ENCODE data around the gene PALD1.
A peak's percentile ranks its signal among the peaks of the same experiment; 100 is the strongest.

Gene PALD1

DNA sequence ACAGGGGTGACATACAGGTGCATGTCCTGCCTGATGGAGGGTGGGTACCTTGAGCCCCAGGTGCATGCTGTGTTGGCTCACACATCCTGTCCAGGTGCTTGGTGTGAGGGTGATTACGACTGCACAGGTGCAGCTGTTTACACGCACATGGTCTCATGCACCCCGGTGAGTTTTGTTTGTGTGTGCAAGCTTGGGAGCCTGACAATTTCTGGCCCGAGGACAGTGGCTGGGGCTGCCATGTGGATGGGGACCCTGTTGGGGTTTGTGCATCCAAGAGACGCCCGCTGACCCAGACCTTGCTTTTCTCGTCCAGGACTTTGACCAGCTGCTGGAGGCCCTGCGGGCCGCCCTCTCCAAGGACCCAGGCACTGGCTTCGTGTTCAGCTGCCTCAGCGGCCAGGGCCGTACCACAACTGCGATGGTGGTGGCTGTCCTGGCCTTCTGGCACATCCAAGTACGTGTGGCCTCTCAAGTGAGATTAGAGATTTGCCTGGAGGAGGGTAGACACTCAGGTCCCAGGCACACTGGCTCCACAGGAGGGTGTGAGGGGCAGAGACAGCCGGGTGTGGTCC lies 62.3 kb downstream of the PALD1 start:
- TF ChIP-seq CTCF (IDR thresholded peaks at IDR 0.05; ENCODE audit: extremely low read depth, insufficient read depth, missing control alignments): no peak
- in situ Hi-C loops (cut with MboI; ENCODE audit: low pct_unique_long_range_greater_than_20kb, low sequenced_read_pairs, unreplicated experiment): no loop called here
- DNase-seq (ENCODE audit: low spot score): no peak

- TF ChIP-seq CTCF (IDR thresholded peaks at IDR 0.05; ENCODE audit: extremely low read depth, insufficient read depth, missing control alignments): no peak
- no peak for DNase-seq (ENCODE audit: low spot score)
- in situ Hi-C loops (cut with MboI; ENCODE audit: low pct_unique_long_range_greater_than_20kb, low sequenced_read_pairs, unreplicated experiment): no loop called here
Observed at GRCh38 chr10:70541736-70542564, 63.4 kb downstream of the PALD1 start.

DNA sequence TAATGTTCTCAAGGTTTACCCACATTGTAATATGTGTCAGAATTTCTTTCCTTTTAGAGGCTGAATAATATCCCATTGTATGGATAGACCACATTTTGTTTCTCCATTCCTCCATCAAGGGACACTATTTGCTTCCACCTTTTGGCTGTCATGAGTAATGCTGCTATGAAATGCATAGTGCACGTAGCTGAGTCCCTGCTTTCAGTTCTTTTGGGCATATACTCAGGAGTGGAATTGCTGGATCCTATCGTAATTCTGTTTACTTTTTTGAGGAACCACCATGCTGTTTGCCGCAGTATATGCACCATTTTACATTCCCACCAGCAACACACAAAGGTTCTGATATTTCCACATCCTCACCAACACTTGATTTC lies 64.0 kb downstream of the PALD1 start:
- in situ Hi-C loops (cut with MboI; ENCODE audit: low pct_unique_long_range_greater_than_20kb, low sequenced_read_pairs, unreplicated experiment): no loop called here
- DNase-seq (ENCODE audit: low spot score): no peak
- TF ChIP-seq CTCF (IDR thresholded peaks at IDR 0.05; ENCODE audit: extremely low read depth, insufficient read depth, missing control alignments): peak; percentile 9

DNA sequence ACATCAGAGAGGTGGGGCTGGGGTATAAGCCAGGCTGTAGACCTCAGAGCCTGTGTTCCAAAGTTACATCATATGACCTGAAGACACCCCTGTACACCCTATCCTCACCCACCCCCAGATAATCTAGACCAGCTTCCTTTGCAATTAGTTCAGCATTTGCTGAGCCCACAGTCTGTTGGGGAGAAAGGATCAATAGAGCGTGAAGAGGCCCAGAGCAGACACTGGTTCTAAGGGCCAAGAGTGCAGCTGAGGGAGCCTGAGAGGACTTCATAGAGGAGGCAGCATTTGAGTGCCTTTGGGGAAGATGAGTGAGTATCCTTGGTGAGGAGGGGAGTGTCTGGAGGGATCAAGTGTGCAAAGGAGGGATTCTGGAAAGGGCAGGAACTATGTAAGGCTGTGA lies 65.3 kb downstream of the PALD1 start:
- DNase-seq (ENCODE audit: low spot score): no peak
- no peak for TF ChIP-seq CTCF (IDR thresholded peaks at IDR 0.05; ENCODE audit: extremely low read depth, insufficient read depth, missing control alignments)
- in situ Hi-C loops (cut with MboI; ENCODE audit: low pct_unique_long_range_greater_than_20kb, low sequenced_read_pairs, unreplicated experiment): no loop called here

DNA sequence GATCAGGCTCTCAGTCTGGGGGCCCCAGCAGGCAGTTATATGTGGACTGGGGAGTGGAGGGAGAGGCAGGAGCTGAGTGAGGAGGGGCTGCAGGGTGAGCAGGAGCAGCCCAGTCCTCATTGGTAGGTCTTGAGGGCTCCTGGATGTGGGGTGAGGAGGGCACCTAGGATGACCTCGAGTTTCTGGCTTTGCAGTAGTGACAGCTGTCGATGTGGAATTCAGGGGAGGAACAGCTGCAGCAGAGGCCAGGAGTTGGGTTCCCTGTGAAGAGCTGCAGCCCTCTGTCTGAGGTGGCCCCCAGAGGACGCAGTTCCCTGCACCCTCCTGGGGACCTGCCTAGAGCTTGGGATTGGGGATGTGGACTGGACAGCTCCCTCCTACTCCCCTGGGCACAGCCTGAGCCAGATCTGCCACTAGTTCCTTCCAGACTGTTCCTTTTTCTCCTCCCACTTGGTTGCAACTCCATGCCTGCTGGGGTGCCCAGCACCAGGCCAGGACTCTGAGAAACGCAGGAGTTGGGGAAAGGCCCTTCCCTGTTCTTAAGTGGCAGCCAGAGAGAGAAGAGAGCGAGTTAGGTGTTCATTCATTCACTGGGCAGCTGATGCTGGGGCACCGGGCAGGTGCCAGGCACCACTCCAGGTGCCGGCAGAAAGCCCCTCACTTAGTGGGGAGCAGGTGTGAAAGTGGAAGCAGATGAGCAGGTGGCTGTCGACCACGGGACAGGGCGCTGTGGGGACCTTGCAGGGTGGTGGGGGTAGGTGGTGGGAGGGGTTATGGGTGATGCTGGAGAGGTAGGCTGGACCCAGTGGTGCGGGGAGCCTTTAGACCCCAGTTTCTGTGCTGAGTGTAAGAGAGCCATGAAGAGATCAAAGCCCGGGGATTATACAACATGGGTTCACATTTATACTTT lies 66.1 kb downstream of the PALD1 start:
- TF ChIP-seq CTCF (IDR thresholded peaks at IDR 0.05; ENCODE audit: extremely low read depth, insufficient read depth, missing control alignments): no peak
- DNase-seq (ENCODE audit: low spot score): no peak
- in situ Hi-C loops (cut with MboI; ENCODE audit: low pct_unique_long_range_greater_than_20kb, low sequenced_read_pairs, unreplicated experiment): no loop called here

GRCh38 chr10:70546584-70546983 lies 68.0 kb downstream of the PALD1 start:
- in situ Hi-C loops (cut with MboI; ENCODE audit: low pct_unique_long_range_greater_than_20kb, low sequenced_read_pairs, unreplicated experiment): no loop called here
- no peak for TF ChIP-seq CTCF (IDR thresholded peaks at IDR 0.05; ENCODE audit: extremely low read depth, insufficient read depth, missing control alignments)
- no peak for DNase-seq (ENCODE audit: low spot score)

All from GM13977 (cell line).